ENCODE measurements around the gene MIDN.

Gene MIDN

GRCh38 chr19:1307320-1307719, 58.9 kb downstream of the MIDN start:
- no peaks in the 10 kb centered on the region for H3K36me3 ChIP-seq (ENCODE audit: insufficient read depth, low read length)
- no peak for TF ChIP-seq EZH2phosphoT487 (IDR thresholded peaks at IDR 0.05; ENCODE audit: borderline replicate concordance)
- no peak overlapping the region for H3K4me2 ChIP-seq (ENCODE audit: low read depth, low read length, poor library complexity, severe bottlenecking)
- no peaks in the 10 kb centered on the region for H3K27me3 ChIP-seq (ENCODE audit: insufficient read depth, low read length, poor library complexity, severe bottlenecking)
- no peaks in the 10 kb centered on the region for H4K20me1 ChIP-seq (ENCODE audit: insufficient read depth, low read length, poor library complexity, severe bottlenecking)
- H3K9me2 ChIP-seq (replicated peaks; ENCODE audit: low read depth, low read length), result no peaks in the 10 kb centered on the region
- no peaks in the 10 kb centered on the region for H3K79me2 ChIP-seq (ENCODE audit: insufficient read depth, low read length)
- H3F3A ChIP-seq (ENCODE audit: low read depth), result no peaks in the 10 kb centered on the region
- no peaks in the 10 kb centered on the region for H3K9me3 ChIP-seq (ENCODE audit: insufficient read depth, low read depth, low read length)
- no peak overlapping the region for H3K9ac ChIP-seq (ENCODE audit: low read depth, low read length, poor library complexity, severe bottlenecking)
- no peak overlapping the region for H2AFZ ChIP-seq (ENCODE audit: low read length)
- H3K4me1 ChIP-seq (ENCODE audit: insufficient read depth, low read length, poor library complexity, severe bottlenecking), result no peaks in the 10 kb centered on the region
- no peak overlapping the region for H3K4me3 ChIP-seq (ENCODE audit: low read length, poor library complexity, severe bottlenecking)

DNA sequence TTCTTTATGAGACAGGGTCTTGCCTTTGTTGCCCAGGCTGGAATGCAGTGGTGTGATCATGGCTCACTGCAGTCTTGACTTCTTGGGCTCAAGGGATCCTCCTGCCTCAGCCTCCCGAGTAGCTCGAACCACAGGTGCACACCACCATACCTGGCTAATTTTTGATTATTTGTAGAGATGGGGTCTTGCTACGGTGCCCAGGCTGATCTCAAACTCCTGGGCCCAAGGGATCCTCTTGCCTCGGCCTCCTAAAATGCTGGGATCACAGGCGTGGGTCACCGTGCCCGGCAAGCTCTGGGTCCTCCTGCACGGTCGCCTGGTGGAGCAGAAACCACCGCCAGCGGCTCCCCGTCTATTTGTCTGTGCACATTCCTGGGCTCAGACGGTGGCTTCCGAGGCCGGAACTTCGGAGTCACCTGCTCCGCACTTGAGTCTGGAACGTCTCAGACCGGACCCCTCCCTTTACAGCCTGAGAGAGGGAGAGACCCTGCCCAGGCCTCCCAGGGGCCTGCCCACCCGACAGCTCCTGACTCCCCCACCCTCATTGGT, 59.4 kb downstream of the MIDN start:
- H3K4me1 ChIP-seq (ENCODE audit: insufficient read depth, low read length, poor library complexity, severe bottlenecking), result no peaks in the 10 kb centered on the region
- no peak overlapping the region for H2AFZ ChIP-seq (ENCODE audit: low read length)
- TF ChIP-seq CTCF (conservative IDR thresholded peaks at IDR 0.05; ENCODE audit: low read length), result no peak
- no peak for TF ChIP-seq EZH2phosphoT487 (IDR thresholded peaks at IDR 0.05; ENCODE audit: borderline replicate concordance)
- no peaks in the 10 kb centered on the region for H4K20me1 ChIP-seq (ENCODE audit: insufficient read depth, low read length, poor library complexity, severe bottlenecking)
- H3F3A ChIP-seq (ENCODE audit: low read depth), result no peaks in the 10 kb centered on the region
- H3K36me3 ChIP-seq (ENCODE audit: insufficient read depth, low read length), result no peaks in the 10 kb centered on the region
- no peaks in the 10 kb centered on the region for H3K27me3 ChIP-seq (ENCODE audit: insufficient read depth, low read length, poor library complexity, severe bottlenecking)
- H3K4me2 ChIP-seq (ENCODE audit: low read depth, low read length, poor library complexity, severe bottlenecking), result no peak overlapping the region
- H3K4me3 ChIP-seq (ENCODE audit: low read length, poor library complexity, severe bottlenecking), result no peak overlapping the region
- H3K9ac ChIP-seq (ENCODE audit: low read depth, low read length, poor library complexity, severe bottlenecking), result no peak overlapping the region
- H3K79me2 ChIP-seq (ENCODE audit: insufficient read depth, low read length), result no peaks in the 10 kb centered on the region
- H3K9me3 ChIP-seq (ENCODE audit: insufficient read depth, low read depth, low read length), result no peaks in the 10 kb centered on the region
- H3K9me2 ChIP-seq (replicated peaks; ENCODE audit: low read depth, low read length), result no peaks in the 10 kb centered on the region

DNA sequence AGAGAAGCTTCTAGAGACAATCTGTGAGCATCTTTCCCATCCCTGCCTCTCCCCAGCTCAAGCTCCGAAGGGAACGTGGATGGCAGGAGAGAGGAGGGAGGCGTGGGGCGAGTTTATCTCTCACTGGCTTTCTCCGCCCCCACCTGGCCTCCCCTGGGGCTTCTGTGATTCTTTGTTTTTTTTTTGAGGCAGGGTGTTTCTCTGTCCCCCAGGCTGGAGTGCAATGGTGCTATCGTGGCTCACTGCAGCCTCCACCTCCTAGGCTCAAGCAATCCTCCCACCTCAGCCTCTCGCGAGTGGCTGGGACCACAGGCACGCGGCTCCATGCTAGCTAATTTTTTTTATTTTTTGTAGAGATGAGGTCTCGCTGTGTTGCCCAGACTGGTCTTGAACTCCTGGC, 60.3 kb downstream of the MIDN start:
- Histone ChIP-seq H3K9ac (ENCODE audit: low read depth, low read length, poor library complexity, severe bottlenecking) (no peak overlapping the region), H3K4me1 (ENCODE audit: insufficient read depth, low read length, poor library complexity, severe bottlenecking) (no peaks in the 10 kb centered on the region), H2AFZ (ENCODE audit: low read length) (no peak overlapping the region), H3K4me2 (ENCODE audit: low read depth, low read length, poor library complexity, severe bottlenecking) (no peak overlapping the region), H3K9me3 (ENCODE audit: insufficient read depth, low read depth, low read length) (no peaks in the 10 kb centered on the region), H3K36me3 (ENCODE audit: insufficient read depth, low read length) (no peaks in the 10 kb centered on the region), H3K9me2 (replicated peaks; ENCODE audit: low read depth, low read length) (no peaks in the 10 kb centered on the region), H3K27me3 (ENCODE audit: insufficient read depth, low read length, poor library complexity, severe bottlenecking) (no peaks in the 10 kb centered on the region), H3K79me2 (ENCODE audit: insufficient read depth, low read length) (no peaks in the 10 kb centered on the region), H3F3A (ENCODE audit: low read depth) (no peaks in the 10 kb centered on the region), H3K4me3 (ENCODE audit: low read length, poor library complexity, severe bottlenecking) (no peak overlapping the region), H4K20me1 (ENCODE audit: insufficient read depth, low read length, poor library complexity, severe bottlenecking) (no peaks in the 10 kb centered on the region)
- TF ChIP-seq CTCF (conservative IDR thresholded peaks at IDR 0.05; ENCODE audit: low read length) (no peak), EZH2phosphoT487 (IDR thresholded peaks at IDR 0.05; ENCODE audit: borderline replicate concordance) (no peak)

Measured in Loucy (cell line).